GM23338 (cell line): ENCODE results near the gene VPS4A. TPM values are rescaled to one million over a fixed set of nuclear protein-coding genes. Genes with fewer than 3 reads are reported as not detected.

Experiments
- ATAC-seq: fragments of 200-7000 bp; cut with Tn5 transposase; 3 replicates; pipeline ENCODE4 v1.9.1; 2020
- DNase-seq: peaks from one replicate; pipeline ENCODE4 v3.0.0-alpha.2; 2015; ENCODE audit warnings: low spot score
- H2AFZ ChIP-seq: fragments of 200-600 bp; sonication (generic); 2 replicates; pipeline ENCODE4 v1.8.0; 2016; ENCODE audit warnings: antibody characterized with exemption, mild to moderate bottlenecking, moderate library complexity
- H3F3A ChIP-seq: fragments of 200-600 bp; sonication (generic); replicated peaks from 2 replicates; pipeline ENCODE4 v1.8.0; 2017; ENCODE audit warnings: antibody characterized with exemption, mixed run types, low read depth
- H3K27ac ChIP-seq: fragments of 200-600 bp; sonication (generic); 2 replicates; pipeline ENCODE4 v1.6.1; 2016; ENCODE audit warnings: low read depth
- H3K27me3 ChIP-seq: fragments of 200-600 bp; sonication (generic); 2 replicates; pipeline ENCODE4 v1.8.0; 2016; ENCODE audit warnings: mild to moderate bottlenecking, mixed run types, moderate library complexity; ENCODE audit not compliant: insufficient read depth
- H3K36me3 ChIP-seq: fragments of 200-600 bp; sonication (generic); 2 replicates; pipeline ENCODE4 v1.8.0; 2016; ENCODE audit warnings: mild to moderate bottlenecking; ENCODE audit not compliant: insufficient read depth
- H3K4me1 ChIP-seq: fragments of 200-600 bp; sonication (generic); 2 replicates; pipeline ENCODE4 v1.8.0; 2016; ENCODE audit warnings: mild to moderate bottlenecking, moderate library complexity; ENCODE audit not compliant: insufficient read depth
- H3K4me2 ChIP-seq: fragments of 200-600 bp; sonication (generic); 2 replicates; pipeline ENCODE4 v1.7.1; 2017; ENCODE audit warnings: mixed run types
- H3K4me3 ChIP-seq: fragments of 200-600 bp; sonication (generic); 2 replicates; pipeline ENCODE4 v1.6.1; 2016; ENCODE audit warnings: mixed run types
- H3K79me2 ChIP-seq: fragments of 200-600 bp; sonication (generic); replicated peaks from 2 replicates; pipeline ENCODE4 v1.8.0; 2017; ENCODE audit warnings: mild to moderate bottlenecking; ENCODE audit not compliant: insufficient read depth
- H3K9me2 ChIP-seq: fragments of 200-600 bp; sonication (generic); 2 replicates; pipeline ENCODE4 v1.8.0; 2017; ENCODE audit not compliant: insufficient read depth
- H4K20me1 ChIP-seq: fragments of 200-600 bp; sonication (generic); replicated peaks from 2 replicates; pipeline ENCODE4 v1.8.0; 2017; ENCODE audit warnings: mild to moderate bottlenecking; ENCODE audit not compliant: insufficient read depth
- H3K27ac Mint-ChIP-seq: 2 replicates; pipeline ENCODE4 v1.8.0; 2020; ENCODE audit warnings: inconsistent platforms, mild to moderate bottlenecking, moderate library complexity, mixed read lengths
- H3K27me3 Mint-ChIP-seq: 3 replicates; pipeline ENCODE4 v1.8.0; 2022; ENCODE audit warnings: low read depth, mild to moderate bottlenecking, moderate library complexity, mixed read lengths, inconsistent platforms; ENCODE audit not compliant: insufficient read depth, poor library complexity
- H3K36me3 Mint-ChIP-seq: 3 replicates; pipeline ENCODE4 v1.8.0; 2021; ENCODE audit warnings: low read depth, mild to moderate bottlenecking, inconsistent platforms, moderate library complexity, mixed read lengths
- H3K4me1 Mint-ChIP-seq: 3 replicates; pipeline ENCODE4 v1.8.0; 2020; ENCODE audit warnings: mild to moderate bottlenecking, inconsistent platforms, mixed read lengths
- H3K4me3 Mint-ChIP-seq: 3 replicates; pipeline ENCODE4 v1.8.0; 2021; ENCODE audit warnings: moderate library complexity, mild to moderate bottlenecking, inconsistent platforms, mixed read lengths
- H3K9me3 Mint-ChIP-seq: 3 replicates; pipeline ENCODE4 v1.8.0; 2020; ENCODE audit warnings: moderate library complexity, mild to moderate bottlenecking, inconsistent platforms, mixed read lengths
- CREB1 ChIP-seq: fragments of 250-450 bp; sonication (Bioruptor Pico); IDR thresholded peaks from 2 replicates; pipeline ENCODE4 v1.5.0; 2020; ENCODE audit warnings: low read depth, mild to moderate bottlenecking, moderate library complexity
- ETS1 ChIP-seq: IDR thresholded peaks from 2 replicates; pipeline ENCODE4 v1.6.1; 2016; ENCODE audit warnings: antibody characterized with exemption
- EZH2 ChIP-seq: fragments of 200-600 bp; sonication (generic); IDR thresholded peaks from one replicate; pipeline ENCODE4 v1.8.0; 2017; ENCODE audit warnings: antibody characterized with exemption, mild to moderate bottlenecking, low read depth; ENCODE audit not compliant: unreplicated experiment
- EZH2phosphoT487 ChIP-seq: fragments of 200-600 bp; sonication (generic); IDR thresholded peaks from one replicate; pipeline ENCODE4 v1.8.1; 2018; ENCODE audit warnings: antibody characterized with exemption; ENCODE audit not compliant: unreplicated experiment
- JUNB ChIP-seq: IDR thresholded peaks from one replicate; pipeline ENCODE4 v1.6.1; 2016; ENCODE audit warnings: antibody characterized with exemption; ENCODE audit not compliant: unreplicated experiment
- NANOG ChIP-seq: IDR thresholded peaks from 2 replicates; pipeline ENCODE4 v1.6.1; 2016; ENCODE audit warnings: antibody characterized with exemption, borderline replicate concordance
- POLR2AphosphoS5 ChIP-seq: IDR thresholded peaks from 2 replicates; pipeline ENCODE4 v1.6.1; 2016; ENCODE audit warnings: antibody characterized with exemption, low read depth
- REST ChIP-seq: IDR thresholded peaks from one replicate; pipeline ENCODE4 v1.6.1; 2018; ENCODE audit warnings: antibody characterized with exemption; ENCODE audit not compliant: unreplicated experiment
- ZNF114 ChIP-seq: fragments of 250-450 bp; sonication (Bioruptor Pico); IDR thresholded peaks from 2 replicates; pipeline ENCODE4 v1.5.0; 2020; ENCODE audit warnings: mild to moderate bottlenecking, moderate library complexity
- ZNF331 ChIP-seq: fragments of 250-450 bp; sonication (Bioruptor Pico); IDR thresholded peaks from 2 replicates; pipeline ENCODE4 v1.5.0; 2020; ENCODE audit warnings: low read depth, mild to moderate bottlenecking, moderate library complexity
- polyA plus RNA-seq: library from polyadenylated mRNA; unstranded; fragments of >200 nt; fragmentation: Nextera tagmentation; extraction: Ambion mirVana; gene quantifications from 2 replicates; pipeline ENCODE4 v1.2.1, GENCODE V29; 2016
- total RNA-seq: library from RNA; depleted of rRNA; stranded (reverse); fragments of >200 nt; shearing (Covaris generic); gene quantifications from 2 replicates; pipeline ENCODE4 v1.2.3, GENCODE V29; 2014
- TF ChIP-seq, protein P1 (sequence below), 2 experiments: fragments of 200-600 bp in 1 of 2; sonication (generic) in 1 of 2; conservative IDR thresholded peaks; 2 replicates each; pipeline versions ENCODE4 v1.5.1 to v1.6.1; 2016 to 2017; ENCODE audit warnings: antibody characterized with exemption in 2 of 2, low read depth in 2 of 2, mild to moderate bottlenecking in 2 of 2, moderate library complexity in 1 of 2

Gene VPS4A
- total and polyA plus RNA-seq, 2 experiments from 2014 or later, result 29.1 to 32.7 TPM

- H4K20me1 ChIP-seq, result peaks cover 18% of the 10 kb centered on the region
Measured at GRCh38 chr16:69315486-69316311, 4.5 kb downstream of the VPS4A start.

GRCh38 chr16:69316595-69317034 lies 5.5 kb downstream of the VPS4A start:
- peaks cover 5% of the 10 kb centered on the region for H3K4me1 Mint-ChIP-seq
- peaks cover 55% of the 10 kb centered on the region for H3K36me3 Mint-ChIP-seq
- H3K4me1 ChIP-seq, result 0 out of 2 replicates have a peak, but pooled peaks cover 3% of the 10 kb centered on the region
- no peak overlapping the region for H3K27ac ChIP-seq
- H3K4me2 ChIP-seq, result no peak overlapping the region
- no peak for ATAC-seq
- no peaks in the 10 kb centered on the region for H3K9me2 ChIP-seq
- no peak for DNase-seq
- no peak overlapping the region for H3K4me3 Mint-ChIP-seq
- peaks cover 16% of the 10 kb centered on the region for H3K27me3 Mint-ChIP-seq
- H2AFZ ChIP-seq, result no peak overlapping the region
- H3K79me2 ChIP-seq, result peaks cover 26% of the 10 kb centered on the region
- no peak overlapping the region for H3K27ac Mint-ChIP-seq
- peaks cover 4% of the 10 kb centered on the region; the same call in 1 of the 2 replicates for H3F3A ChIP-seq
- H4K20me1 ChIP-seq, result peaks cover 21% of the 10 kb centered on the region
- H3K9me3 Mint-ChIP-seq, result no peaks in the 10 kb centered on the region
- H3K36me3 ChIP-seq, result peaks cover 3% of the 10 kb centered on the region
- no peak overlapping the region for H3K4me3 ChIP-seq
- no peaks in the 10 kb centered on the region for H3K27me3 ChIP-seq
- no peak for TF ChIP-seq ZNF114 (CRISPR knock-in tag)
- no peak for TF ChIP-seq NANOG
- TF ChIP-seq EZH2, result no peak
- no peak for TF ChIP-seq EZH2phosphoT487
- TF ChIP-seq, protein P1, sequence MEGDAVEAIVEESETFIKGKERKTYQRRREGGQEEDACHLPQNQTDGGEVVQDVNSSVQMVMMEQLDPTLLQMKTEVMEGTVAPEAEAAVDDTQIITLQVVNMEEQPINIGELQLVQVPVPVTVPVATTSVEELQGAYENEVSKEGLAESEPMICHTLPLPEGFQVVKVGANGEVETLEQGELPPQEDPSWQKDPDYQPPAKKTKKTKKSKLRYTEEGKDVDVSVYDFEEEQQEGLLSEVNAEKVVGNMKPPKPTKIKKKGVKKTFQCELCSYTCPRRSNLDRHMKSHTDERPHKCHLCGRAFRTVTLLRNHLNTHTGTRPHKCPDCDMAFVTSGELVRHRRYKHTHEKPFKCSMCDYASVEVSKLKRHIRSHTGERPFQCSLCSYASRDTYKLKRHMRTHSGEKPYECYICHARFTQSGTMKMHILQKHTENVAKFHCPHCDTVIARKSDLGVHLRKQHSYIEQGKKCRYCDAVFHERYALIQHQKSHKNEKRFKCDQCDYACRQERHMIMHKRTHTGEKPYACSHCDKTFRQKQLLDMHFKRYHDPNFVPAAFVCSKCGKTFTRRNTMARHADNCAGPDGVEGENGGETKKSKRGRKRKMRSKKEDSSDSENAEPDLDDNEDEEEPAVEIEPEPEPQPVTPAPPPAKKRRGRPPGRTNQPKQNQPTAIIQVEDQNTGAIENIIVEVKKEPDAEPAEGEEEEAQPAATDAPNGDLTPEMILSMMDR (conservative IDR thresholded peaks at IDR 0.05; ENCODE audit: low read depth in 2 of 2), result no peak
- no peak for TF ChIP-seq POLR2AphosphoS5
- TF ChIP-seq ZNF331, result no peak
- no peak for TF ChIP-seq JUNB
- no peak for TF ChIP-seq REST
- TF ChIP-seq ETS1, result no peak
- no peak for TF ChIP-seq CREB1 (CRISPR knock-in tag)

More at GRCh38 chr16:69315486-69316311, 4.5 kb downstream of the VPS4A start:
- H3K36me3 Mint-ChIP-seq, result peaks cover 46% of the 10 kb centered on the region
- Histone ChIP-seq H3K27ac (no peak overlapping the region), H3K27me3 (no peaks in the 10 kb centered on the region), H3K4me3 (no peak overlapping the region), H3K79me2 (peaks cover 26% of the 10 kb centered on the region), H3K9me2 (no peaks in the 10 kb centered on the region), H3K4me1 (0 out of 2 replicates have a peak, but pooled peaks cover 3% of the 10 kb centered on the region), H3F3A (peaks cover 4% of the 10 kb centered on the region; the same call in 1 of the 2 replicates), H3K4me2 (no peak overlapping the region), H2AFZ (no peak overlapping the region), H3K36me3 (no peaks in the 10 kb centered on the region; the same call in 1 of the 2 replicates)
- no peak for ATAC-seq
- TF ChIP-seq ZNF114 (CRISPR knock-in tag) (no peak), ZNF331 (no peak), ETS1 (no peak)
- no peaks in the 10 kb centered on the region for H3K9me3 Mint-ChIP-seq
- H3K4me1 Mint-ChIP-seq, result peaks cover 5% of the 10 kb centered on the region
- H3K27ac Mint-ChIP-seq, result no peak overlapping the region
- DNase-seq, result no peak
- H3K27me3 Mint-ChIP-seq, result peaks cover 16% of the 10 kb centered on the region
- H3K4me3 Mint-ChIP-seq, result no peak overlapping the region
